Vagina (tissue), 2 donors: ENCODE measurements around the gene AIMP1. TPM values are rescaled to one million over a fixed set of nuclear protein-coding genes. Genes with fewer than 3 reads are reported as not detected.

ENCODE experiments used
- DNase-seq, 2 donors: peaks; one replicate each; pipeline ENCODE4 v3.0.0-alpha.2; 2017; ENCODE audit errors: extremely low spot score in 2 of 2
- H3K27ac ChIP-seq: fragments of 200-600 bp; sonication (generic); one replicate; pipeline ENCODE4 v1.5.1; 2019
- H3K27me3 ChIP-seq: fragments of 200-600 bp; sonication (generic); one replicate; pipeline ENCODE4 v1.5.1; 2019
- H3K36me3 ChIP-seq, 2 donors: fragments of 200-600 bp; sonication (generic); one replicate each; pipeline ENCODE4 v1.5.1; 2017 to 2019
- H3K4me1 ChIP-seq: fragments of 200-600 bp; sonication (generic); one replicate; pipeline ENCODE4 v1.5.1; 2019
- H3K4me3 ChIP-seq, 2 donors: fragments of 200-600 bp; sonication (generic); 1 replicate in 1 of 2; 2 replicates in 1 of 2; pipeline ENCODE4 v1.5.1; 2016 to 2019
- H3K9me3 ChIP-seq: fragments of 200-600 bp; sonication (generic); one replicate; pipeline ENCODE4 v1.5.1; 2019
- CTCF ChIP-seq, 3 experiments: fragments of 450-650 bp in 2 of 3; fragments of 200-600 bp in 1 of 3; sonication (generic) in 1 of 3; IDR thresholded peaks; one replicate each; pipeline ENCODE4 v1.5.1; 2017 to 2019; ENCODE audit warnings: antibody characterized with exemption in 3 of 3, mild to moderate bottlenecking in 2 of 3, moderate library complexity in 2 of 3
- POLR2A ChIP-seq, 2 donors: fragments of 450-650 bp; IDR thresholded peaks; one replicate each; pipeline ENCODE4 v1.6.1; 2017; ENCODE audit warnings: antibody characterized with exemption in 2 of 2, mild to moderate bottlenecking in 2 of 2, moderate library complexity in 2 of 2
- POLR2AphosphoS5 ChIP-seq, 2 donors: sonication (generic); formaldehyde crosslinking; IDR thresholded peaks; one replicate each; pipeline ENCODE4 v1.9.0; 2017; ENCODE audit warnings: antibody characterized with exemption in 2 of 2, mild to moderate bottlenecking in 2 of 2, low read depth in 1 of 2; ENCODE audit not compliant: insufficient read depth in 1 of 2
- intact Hi-C: fragments of 100-400 bp; cut with DNase I; formaldehyde crosslinking; loops from one replicate; pipeline ENCODE4 v1.15.1; 2023
- total RNA-seq: library from RNA; depleted of rRNA; stranded (reverse); fragments of >200 nt; gene quantifications from one replicate; pipeline ENCODE4 v1.2.3, GENCODE V29; 2016

AIMP1 gene
- total RNA-seq, 1 donor from 2014 or later, result 19.4 TPM

GRCh38 chr4:106337916-106338315 is 21.6 kb downstream of the AIMP1 start:
- Histone ChIP-seq H3K27ac (no peak overlapping the region), H3K27me3 (no peaks in the 10 kb centered on the region), H3K4me3 (no peak overlapping the region), H3K4me1 (no peaks in the 10 kb centered on the region), H3K36me3 (peaks cover 0 to 69% of the 10 kb centered on the region in 2 donors), H3K9me3 (no peaks in the 10 kb centered on the region)
- TF ChIP-seq CTCF (IDR thresholded peaks at IDR 0.05) (no peak), POLR2AphosphoS5 (IDR thresholded peaks at IDR 0.05; ENCODE audit: insufficient read depth in 1 of 2, low read depth in 1 of 2) (no peak), POLR2A (IDR thresholded peaks at IDR 0.05) (no peak)
- DNase-seq, result no peak
- intact Hi-C loops, result loop anchor here (5.0 kb wide), 1 partner anchor 1311 kb away; no protein-coding TSS in a partner anchor

GRCh38 chr4:106338671-106339070 is 22.3 kb downstream of the AIMP1 start:
- TF ChIP-seq POLR2AphosphoS5 (IDR thresholded peaks at IDR 0.05; ENCODE audit: insufficient read depth in 1 of 2, low read depth in 1 of 2) (no peak), POLR2A (IDR thresholded peaks at IDR 0.05) (no peak), CTCF (IDR thresholded peaks at IDR 0.05) (no peak)
- intact Hi-C loops, result loop anchor here (5.0 kb wide), 1 partner anchor 1311 kb away; no protein-coding TSS in a partner anchor
- H3K36me3 ChIP-seq, result peaks cover 0 to 62% of the 10 kb centered on the region in 2 donors

GRCh38 chr4:106339431-106339830 is 23.1 kb downstream of the AIMP1 start:
- intact Hi-C loops, result loop anchor here (5.0 kb wide), 1 partner anchor 1312 kb away; no protein-coding TSS in a partner anchor
- TF ChIP-seq POLR2AphosphoS5 (IDR thresholded peaks at IDR 0.05; ENCODE audit: insufficient read depth in 1 of 2, low read depth in 1 of 2) (no peak), CTCF (IDR thresholded peaks at IDR 0.05) (no peak), POLR2A (IDR thresholded peaks at IDR 0.05) (no peak)
- H3K9me3 ChIP-seq, result no peaks in the 10 kb centered on the region
- H3K27me3 ChIP-seq, result no peaks in the 10 kb centered on the region
- H3K36me3 ChIP-seq, result peaks cover 0 to 56% of the 10 kb centered on the region in 2 donors
- H3K27ac ChIP-seq, result no peak overlapping the region
- no peak for DNase-seq
- H3K4me1 ChIP-seq, result no peaks in the 10 kb centered on the region
- no peak overlapping the region for H3K4me3 ChIP-seq

More at GRCh38 chr4:106338671-106339070, 22.3 kb downstream of the AIMP1 start:
- Histone ChIP-seq H3K4me1 (no peaks in the 10 kb centered on the region), H3K9me3 (no peaks in the 10 kb centered on the region), H3K27me3 (no peaks in the 10 kb centered on the region), H3K4me3 (no peak overlapping the region), H3K27ac (no peak overlapping the region)
- no peak for DNase-seq

- DNase-seq, result no peak
- H3K36me3 ChIP-seq, result peaks cover 0 to 44% of the 10 kb centered on the region in 2 donors
- no peaks in the 10 kb centered on the region for H3K27me3 ChIP-seq
- TF ChIP-seq POLR2AphosphoS5 (IDR thresholded peaks at IDR 0.05; ENCODE audit: insufficient read depth in 1 of 2, low read depth in 1 of 2) (no peak), POLR2A (IDR thresholded peaks at IDR 0.05) (no peak), CTCF (IDR thresholded peaks at IDR 0.05) (no peak)
- H3K27ac ChIP-seq, result no peak overlapping the region
- no peaks in the 10 kb centered on the region for H3K4me1 ChIP-seq
- intact Hi-C loops, result no loop called here
- H3K4me3 ChIP-seq, result no peak overlapping the region
- H3K9me3 ChIP-seq, result no peaks in the 10 kb centered on the region
These were observed 24.4 kb downstream of the AIMP1 start for GRCh38 chr4:106340774-106341173.

- intact Hi-C loops, result no loop called here
- TF ChIP-seq POLR2A (IDR thresholded peaks at IDR 0.05), result no peak
- TF ChIP-seq CTCF (IDR thresholded peaks at IDR 0.05), result no peak
- no peak for TF ChIP-seq POLR2AphosphoS5 (IDR thresholded peaks at IDR 0.05; ENCODE audit: insufficient read depth in 1 of 2, low read depth in 1 of 2)
- no peak for DNase-seq
- Histone ChIP-seq H3K27ac (no peak overlapping the region), H3K36me3 (peaks cover 0 to 21% of the 10 kb centered on the region in 2 donors), H3K27me3 (no peaks in the 10 kb centered on the region), H3K9me3 (no peaks in the 10 kb centered on the region), H3K4me1 (no peaks in the 10 kb centered on the region), H3K4me3 (no peak overlapping the region)
These were observed 27.7 kb downstream of the AIMP1 start for GRCh38 chr4:106343865-106344646.
